LNCAP (cell line): Measurements from ENCODE around the gene CDKN1C.

Source experiments
- TF ChIP-seq, protein P1 (sequence below): fragments of 450-650 bp; IDR thresholded peaks from 2 replicates; pipeline ENCODE4 v1.5.1; 2017; ENCODE audit warnings: mild to moderate bottlenecking

CDKN1C gene

GRCh38 chr11:2914455-2915195, 29.1 kb upstream of the CDKN1C start:
- TF ChIP-seq, protein P1, sequence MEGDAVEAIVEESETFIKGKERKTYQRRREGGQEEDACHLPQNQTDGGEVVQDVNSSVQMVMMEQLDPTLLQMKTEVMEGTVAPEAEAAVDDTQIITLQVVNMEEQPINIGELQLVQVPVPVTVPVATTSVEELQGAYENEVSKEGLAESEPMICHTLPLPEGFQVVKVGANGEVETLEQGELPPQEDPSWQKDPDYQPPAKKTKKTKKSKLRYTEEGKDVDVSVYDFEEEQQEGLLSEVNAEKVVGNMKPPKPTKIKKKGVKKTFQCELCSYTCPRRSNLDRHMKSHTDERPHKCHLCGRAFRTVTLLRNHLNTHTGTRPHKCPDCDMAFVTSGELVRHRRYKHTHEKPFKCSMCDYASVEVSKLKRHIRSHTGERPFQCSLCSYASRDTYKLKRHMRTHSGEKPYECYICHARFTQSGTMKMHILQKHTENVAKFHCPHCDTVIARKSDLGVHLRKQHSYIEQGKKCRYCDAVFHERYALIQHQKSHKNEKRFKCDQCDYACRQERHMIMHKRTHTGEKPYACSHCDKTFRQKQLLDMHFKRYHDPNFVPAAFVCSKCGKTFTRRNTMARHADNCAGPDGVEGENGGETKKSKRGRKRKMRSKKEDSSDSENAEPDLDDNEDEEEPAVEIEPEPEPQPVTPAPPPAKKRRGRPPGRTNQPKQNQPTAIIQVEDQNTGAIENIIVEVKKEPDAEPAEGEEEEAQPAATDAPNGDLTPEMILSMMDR: no peak

- TF ChIP-seq, protein P1: no peak
Observed at GRCh38 chr11:2913776-2914175, 28.2 kb upstream of the CDKN1C start.

DNA sequence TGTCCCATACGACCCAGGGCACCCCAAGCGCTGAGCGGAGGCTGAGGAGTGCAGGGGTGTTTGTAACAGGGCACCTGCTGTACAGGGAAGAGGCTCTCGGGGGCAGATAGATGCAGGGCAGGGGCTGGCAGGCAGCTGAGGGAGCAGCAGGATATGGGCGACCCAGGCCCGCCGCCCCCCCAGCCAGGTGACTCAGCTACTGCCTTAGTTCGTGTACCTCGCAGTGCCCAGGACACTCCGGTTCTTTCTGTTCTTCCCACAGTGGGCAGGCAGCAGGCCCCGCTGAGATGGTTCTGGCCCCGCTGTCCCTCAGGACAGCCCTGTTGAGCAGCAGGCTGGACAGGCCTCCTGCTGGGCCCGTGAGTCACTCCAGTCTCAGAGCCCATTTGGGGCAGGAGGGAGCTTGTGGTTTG, 27.4 kb upstream of the CDKN1C start:
- TF ChIP-seq, protein P1: no peak

DNA sequence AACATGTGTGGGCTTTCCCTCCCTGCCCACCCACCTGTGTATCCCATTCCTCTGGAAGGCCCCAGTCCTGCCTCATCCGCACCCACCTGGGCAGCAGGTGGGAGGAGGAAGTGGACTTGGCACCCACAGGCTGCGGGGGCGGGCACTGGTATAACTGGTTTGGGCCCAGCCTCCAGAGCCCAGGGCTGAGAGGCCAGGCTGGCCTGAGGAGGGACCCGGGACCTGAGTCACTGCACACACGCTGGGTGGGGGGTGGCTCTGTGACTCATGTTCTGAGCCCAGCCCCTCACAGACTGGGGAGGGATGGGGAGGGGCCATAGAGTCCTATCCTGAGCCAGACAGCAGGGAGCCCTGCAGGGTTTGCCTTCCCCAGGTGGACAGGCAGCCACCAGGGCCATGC, 26.9 kb upstream of the CDKN1C start:
- TF ChIP-seq, protein P1: no peak

DNA sequence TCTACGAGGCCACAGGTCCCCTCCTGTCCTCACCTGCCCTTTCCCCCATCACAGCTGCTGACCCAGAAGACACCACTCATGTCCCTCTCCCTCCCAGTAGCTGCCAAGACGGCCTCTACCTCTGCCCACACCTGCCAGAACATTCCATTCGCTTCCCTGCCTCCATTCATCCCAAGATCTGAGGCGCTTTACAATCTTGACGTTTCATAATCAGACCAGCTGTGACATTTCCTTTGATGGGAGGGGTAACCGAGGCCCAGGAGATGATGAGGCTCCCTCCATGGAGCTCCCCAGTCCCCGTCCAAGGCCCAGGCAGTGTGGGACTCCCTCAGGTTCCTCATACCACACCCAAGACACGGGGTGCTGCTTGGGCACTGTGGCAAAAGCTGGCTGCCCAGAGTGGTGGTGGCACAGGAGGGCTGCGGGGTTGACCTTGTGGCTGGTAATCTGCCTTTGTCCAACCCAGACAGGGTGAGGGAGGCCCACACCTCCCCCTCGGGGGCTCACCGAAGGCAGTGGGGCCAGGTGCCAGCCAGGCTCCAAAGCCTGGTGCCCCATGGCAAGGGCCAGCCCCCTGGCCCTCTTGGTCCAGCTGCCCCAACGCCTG, 26.3 kb upstream of the CDKN1C start:
- TF ChIP-seq, protein P1: no peak

DNA sequence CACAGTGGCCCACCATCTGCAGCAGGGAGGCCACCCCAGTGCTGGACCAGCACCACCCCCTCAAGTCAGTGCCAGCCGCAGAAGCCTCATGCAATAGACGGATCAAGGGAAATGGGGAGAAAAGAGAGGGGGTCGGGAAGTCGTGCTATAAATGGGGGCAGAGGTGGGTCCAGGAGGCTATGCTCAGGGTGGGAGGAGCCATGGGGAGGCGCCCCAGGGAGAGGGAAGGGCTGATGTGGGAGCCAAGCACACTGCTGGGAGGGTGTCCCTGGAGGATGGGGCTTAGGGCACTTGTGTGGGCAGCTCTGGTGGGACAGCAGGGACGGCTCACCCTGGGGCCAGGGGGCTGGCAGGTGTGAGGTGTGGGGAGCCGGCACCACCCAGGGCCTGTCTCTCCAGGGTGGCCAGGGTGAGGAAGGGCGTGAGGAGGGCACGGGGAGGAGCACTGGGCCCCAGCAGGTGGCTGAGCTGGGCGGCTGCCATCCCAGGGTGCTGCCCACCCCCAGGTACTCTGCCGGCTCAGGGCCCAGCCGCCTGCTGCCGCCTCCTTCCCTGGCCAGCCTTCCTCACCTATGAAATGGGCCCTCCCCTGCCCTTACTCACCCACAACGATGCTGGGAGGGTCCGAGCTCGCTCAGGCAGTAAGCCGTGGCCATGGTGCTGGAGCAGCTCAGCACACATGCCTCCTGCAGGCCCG, 25.7 kb upstream of the CDKN1C start:
- TF ChIP-seq, protein P1: no peak

GRCh38 chr11:2910401-2910955, 24.9 kb upstream of the CDKN1C start:
- TF ChIP-seq, protein P1: no peak
